GM12873 (cell line): Measurements from ENCODE around the gene ULK1.

ENCODE experiments used
- CTCF ChIP-seq: IDR thresholded peaks from 2 replicates; pipeline ENCODE4 v1.5.1; 2012; ENCODE audit warnings: low read depth, mild to moderate bottlenecking, moderate library complexity, low read length, control low read depth; ENCODE audit not compliant: insufficient read depth; ENCODE audit errors: missing control alignments

The ULK1 gene

DNA sequence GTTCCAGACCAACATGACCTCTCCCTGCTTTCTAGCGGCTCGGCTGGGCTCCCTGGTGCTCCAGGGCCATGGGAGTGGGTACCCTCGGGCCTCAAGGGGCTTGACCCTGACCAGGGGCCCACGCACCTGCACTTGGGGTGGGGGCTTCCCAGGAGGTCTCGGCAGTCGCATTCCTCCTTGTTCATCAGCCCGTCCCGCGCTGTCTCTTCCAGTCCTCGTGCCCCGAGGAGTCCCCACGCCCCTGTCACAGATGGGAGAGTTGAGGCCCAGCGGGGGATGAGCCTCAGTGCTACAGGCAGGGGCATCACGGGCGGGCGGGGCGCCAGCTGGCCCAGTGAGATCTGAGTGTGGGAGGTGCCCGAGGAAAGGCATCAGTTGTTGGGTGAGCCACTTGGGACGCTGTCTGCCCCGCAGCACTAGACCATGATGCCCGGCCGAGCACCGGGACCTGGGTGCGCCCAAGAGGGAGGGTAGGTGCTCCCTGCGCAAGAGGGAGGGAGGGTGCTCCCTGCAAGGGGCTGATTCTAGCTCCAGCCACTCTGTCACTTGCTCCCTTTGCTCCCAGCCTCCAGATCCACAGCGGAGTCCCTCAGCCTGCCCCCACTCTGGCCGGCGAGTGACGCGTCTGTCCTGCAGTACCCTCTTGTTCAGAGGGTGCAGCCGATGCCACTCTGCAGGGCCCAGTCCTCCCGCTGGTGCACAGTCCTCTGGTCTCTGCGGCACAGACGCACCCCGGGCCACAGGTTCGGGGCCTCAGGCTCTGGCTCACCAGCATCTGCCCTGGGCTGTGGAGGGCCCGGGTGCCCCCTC, 42.5 kb upstream of the ULK1 start:
- TF ChIP-seq CTCF = no peak

DNA sequence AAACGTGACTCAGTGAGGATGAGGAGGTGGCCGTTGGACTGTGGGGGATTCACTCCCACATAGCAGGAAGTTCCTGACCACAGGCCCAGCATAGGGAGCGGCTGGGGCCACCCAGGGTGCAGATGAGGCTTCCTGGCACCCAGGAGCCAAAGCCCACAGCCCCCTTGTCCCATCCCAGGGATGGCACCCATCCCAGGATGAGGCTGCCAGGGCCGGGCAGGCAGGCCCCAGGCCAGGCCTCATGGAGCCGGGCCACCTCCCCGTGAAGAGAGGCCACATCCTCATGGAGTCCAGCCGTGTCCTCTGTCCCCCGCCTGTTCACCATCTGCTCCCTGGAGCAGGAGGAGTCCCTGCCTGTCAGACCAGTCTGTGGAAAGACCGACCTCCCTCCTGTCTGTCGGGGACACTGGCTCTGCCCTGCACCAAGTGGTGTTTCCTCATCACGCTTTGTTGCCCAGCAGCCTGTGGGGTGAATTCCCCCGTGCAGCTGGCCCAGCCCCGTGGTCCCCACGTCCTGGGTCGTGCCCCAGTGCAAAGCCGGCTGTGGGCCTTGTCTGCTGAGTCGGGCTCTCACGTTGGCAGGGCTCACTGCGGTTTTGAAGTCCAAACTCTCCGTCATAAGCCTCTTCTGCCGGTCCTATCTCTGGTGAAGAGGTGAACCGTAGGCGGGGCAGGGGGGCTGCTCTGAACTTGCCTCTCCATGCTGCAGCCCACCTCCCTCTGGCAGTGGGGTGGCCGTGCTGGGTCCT, 41.7 kb upstream of the ULK1 start:
- TF ChIP-seq CTCF = no peak

DNA sequence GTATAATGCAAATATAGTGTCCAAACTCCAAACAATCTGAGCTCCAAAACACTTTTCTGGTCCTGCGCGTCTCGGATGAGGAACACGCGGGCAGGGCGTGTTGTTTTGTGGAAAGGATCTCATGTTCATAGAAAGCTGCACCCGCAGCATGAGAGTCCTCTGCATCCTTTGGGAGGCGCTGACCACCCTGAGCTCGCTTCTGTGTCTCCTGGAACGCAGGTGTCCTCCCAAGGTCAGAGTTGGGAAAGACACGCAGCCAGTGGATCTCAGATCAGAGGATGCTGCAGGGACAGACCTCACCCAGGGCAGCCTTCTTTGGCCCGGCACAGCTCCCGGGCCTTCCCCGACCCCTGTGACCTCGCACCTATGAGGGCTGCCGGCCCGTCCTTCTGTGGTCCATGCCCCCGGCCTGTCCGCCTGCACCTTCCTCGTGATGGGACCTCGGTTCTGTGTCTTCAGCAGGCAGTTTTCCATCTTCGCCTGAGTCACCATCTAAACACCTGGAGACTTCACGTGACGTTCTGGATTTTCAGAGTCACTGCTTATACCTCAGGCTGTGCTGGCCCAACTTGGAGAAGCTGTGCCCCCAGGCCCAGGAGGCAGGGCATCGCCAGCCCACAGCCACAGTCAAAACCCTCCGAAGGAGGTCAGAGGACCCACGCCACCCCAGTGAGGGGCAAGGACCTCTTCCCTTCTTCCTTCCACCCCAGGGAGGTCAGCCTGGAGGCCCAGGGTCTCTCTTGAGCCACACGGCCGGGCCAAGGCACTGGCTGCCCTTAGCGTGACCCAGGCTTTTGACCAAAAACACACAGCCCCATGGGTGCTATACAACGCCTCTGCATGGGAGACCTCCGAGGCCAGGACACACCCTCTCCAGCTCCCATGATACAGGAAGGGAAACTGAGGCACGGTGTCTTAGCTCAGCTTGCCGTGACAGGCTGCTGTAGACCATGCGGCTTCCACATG, 40.3 kb upstream of the ULK1 start:
- TF ChIP-seq CTCF = no peak

DNA sequence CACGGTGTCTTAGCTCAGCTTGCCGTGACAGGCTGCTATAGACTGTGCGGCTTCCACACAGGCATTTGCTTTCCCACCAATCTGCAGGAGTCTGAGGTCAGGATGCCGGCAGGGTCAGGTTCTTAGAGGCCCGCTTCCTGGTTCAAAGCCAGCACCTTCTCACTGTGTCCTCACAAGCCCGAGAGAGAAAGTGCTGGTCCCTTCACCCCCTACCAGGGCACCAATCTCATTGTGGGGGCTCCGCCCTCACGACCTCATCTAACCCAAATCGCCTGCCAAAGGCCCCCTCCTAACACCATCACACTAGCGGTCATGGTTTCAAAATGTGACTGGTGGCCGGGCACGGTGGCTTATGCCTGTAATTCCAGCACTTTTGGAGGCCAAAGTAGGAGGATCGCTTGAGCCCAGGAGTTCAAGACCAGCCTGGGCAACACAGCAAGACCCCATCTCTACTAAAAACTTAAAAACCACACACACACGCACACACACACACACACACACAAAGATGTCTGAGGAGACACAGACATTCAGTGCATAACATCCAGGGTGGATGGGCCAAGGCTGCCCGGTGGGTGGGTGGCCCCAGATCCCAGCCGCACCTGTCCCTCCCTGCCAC, 39.5 kb upstream of the ULK1 start:
- TF ChIP-seq CTCF = no peak

DNA sequence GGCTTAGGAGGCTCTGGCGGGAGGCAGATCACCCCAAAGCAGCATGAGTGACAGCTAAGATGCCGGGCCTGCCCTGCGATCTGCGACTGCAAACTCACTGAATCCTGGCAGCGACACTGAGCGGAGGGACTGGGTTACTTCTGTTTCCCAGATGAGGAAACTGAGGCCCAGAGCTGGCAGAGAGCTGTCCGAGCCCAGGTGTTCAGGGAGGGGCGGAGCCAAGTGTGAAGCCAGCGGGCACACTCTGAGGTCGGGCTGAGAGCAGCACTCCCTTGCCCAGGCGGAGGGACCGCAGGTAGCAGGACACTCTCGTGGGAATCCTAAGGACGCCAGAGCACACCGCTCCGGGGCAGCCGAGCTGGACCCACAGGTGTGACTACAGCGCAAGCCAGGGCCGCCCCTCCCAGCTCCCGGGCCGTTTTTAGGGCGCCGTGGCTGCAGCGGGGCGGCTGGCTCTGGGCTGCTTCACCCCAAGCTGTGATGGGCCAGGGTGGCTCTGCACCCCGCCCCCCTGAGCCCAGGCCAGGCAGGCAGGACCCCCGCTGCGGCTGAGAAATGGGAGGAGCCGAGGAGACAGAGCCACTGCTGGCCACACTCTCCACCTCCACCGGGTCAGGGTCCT, 38.8 kb upstream of the ULK1 start:
- TF ChIP-seq CTCF = no peak

- no peak for TF ChIP-seq CTCF
These were observed 37.9 kb upstream of the ULK1 start for GRCh38 chr12:131856366-131857097.
